ENCODE results near the gene TGFB2.

TGFB2 gene

GRCh38 chr1:218475699-218476098 is 130.6 kb downstream of the TGFB2 start:
- CTCF ChIA-PET: interaction anchor here (1.5 kb wide), 1 partner anchor 40 kb away, joined by 3 read pairs; no protein-coding TSS in a partner anchor
- POLR2A ChIA-PET: no interaction called here
- no peak for DNase-seq (ENCODE audit: extremely low spot score)
- TF ChIP-seq CTCF (IDR thresholded peaks at IDR 0.05; ENCODE audit: control extremely low read depth, extremely low read depth, low read depth, missing control alignments): no peak

DNA sequence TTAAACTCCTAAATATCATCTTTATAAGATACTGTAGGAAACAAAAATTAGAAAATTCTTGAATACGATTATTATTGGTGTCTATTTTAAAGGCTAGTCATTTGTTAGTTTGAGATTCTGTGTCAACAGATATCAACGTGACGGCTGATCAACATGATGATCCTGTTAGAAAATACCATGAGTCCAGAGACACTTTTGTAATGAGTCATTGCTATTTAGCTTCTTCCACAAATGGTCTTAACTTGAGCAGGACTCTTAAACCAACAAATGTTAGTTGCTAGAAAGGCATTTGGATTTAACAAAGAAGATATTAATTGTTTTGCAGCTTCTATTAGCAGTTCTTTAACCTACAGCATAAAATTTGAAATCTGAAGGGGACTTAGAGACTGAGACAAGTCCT is 131.2 kb downstream of the TGFB2 start:
- TF ChIP-seq CTCF (IDR thresholded peaks at IDR 0.05; ENCODE audit: control extremely low read depth, extremely low read depth, low read depth, missing control alignments): no peak
- DNase-seq (ENCODE audit: extremely low spot score): no peak

DNA sequence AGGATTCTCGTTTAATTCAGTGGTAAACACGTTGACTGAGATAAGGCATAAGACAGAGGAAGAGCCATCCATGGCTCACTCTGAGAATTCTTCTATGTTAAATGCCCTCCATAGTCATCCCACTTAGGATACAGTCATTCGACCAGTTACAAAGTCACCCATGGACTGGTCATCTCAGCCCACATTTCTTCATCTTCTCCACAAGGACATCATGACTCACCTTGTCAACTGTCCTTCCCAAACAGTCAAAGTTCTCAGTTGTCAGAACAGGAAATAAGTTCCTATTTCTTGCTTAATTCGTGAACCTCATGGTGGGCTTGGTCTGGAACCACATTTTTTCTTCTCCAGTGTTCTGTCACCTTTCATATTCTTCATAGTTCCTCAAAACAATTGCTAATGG is 133.2 kb downstream of the TGFB2 start:
- DNase-seq (ENCODE audit: extremely low spot score): no peak
- TF ChIP-seq CTCF (IDR thresholded peaks at IDR 0.05; ENCODE audit: control extremely low read depth, extremely low read depth, low read depth, missing control alignments): no peak
- POLR2A ChIA-PET: no interaction called here

More for the DNA sequence above, 131.2 kb downstream of the TGFB2 start:
- ChIA-PET POLR2A (no interaction called here), CTCF (no interaction called here)

DNA sequence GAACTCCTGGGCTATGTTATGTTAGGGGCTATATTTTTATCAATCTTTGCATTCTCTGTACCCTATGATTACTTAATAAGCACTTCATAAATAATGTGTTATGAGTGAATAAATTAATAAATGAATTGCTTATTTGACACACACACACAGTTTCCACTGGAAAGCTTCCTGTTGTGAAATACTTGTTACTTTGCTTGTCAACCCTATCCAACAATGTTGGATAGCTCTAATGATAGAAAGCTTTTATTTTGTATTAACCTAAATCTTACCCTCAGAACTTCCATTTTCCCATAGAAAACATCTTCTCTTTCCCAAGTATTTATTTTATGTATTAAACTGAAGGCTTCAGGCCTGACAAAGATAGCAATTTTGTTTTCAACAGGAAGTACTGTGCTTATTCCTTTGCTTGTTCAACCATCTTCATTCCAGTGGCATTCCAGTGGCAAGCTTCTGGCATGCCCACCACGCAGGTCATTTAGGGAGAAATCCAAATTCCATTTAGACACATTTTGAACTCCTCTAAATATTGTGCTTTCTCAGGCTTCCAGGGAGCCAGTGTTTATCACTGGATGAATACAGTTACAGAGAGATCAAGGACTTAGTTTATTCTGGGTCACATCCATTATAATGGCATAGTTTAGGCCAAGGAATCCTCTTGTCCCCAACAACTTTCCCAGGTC is 134.4 kb downstream of the TGFB2 start:
- POLR2A ChIA-PET: no interaction called here
- CTCF ChIA-PET: interaction anchor here (0.7 to 1.6 kb wide), 5 partner anchors 9 to 57 kb away, joined by 3 to 7 read pairs (median 5); no protein-coding TSS in a partner anchor
- DNase-seq (ENCODE audit: extremely low spot score): no peak
- no peak for TF ChIP-seq CTCF (IDR thresholded peaks at IDR 0.05; ENCODE audit: control extremely low read depth, extremely low read depth, low read depth, missing control alignments)

More for the DNA sequence above, 133.2 kb downstream of the TGFB2 start:
- CTCF ChIA-PET: interaction anchor here (1.3 kb wide), 1 partner anchor 9 kb away, joined by 3 read pairs; no protein-coding TSS in a partner anchor

- POLR2A ChIA-PET: no interaction called here
- DNase-seq (ENCODE audit: extremely low spot score): no peak
- CTCF ChIA-PET: interaction anchor here (1.3 to 1.6 kb wide), 3 partner anchors 10 to 26 kb away, joined by 3 to 7 read pairs (median 3); no protein-coding TSS in a partner anchor
- no peak for TF ChIP-seq CTCF (IDR thresholded peaks at IDR 0.05; ENCODE audit: control extremely low read depth, extremely low read depth, low read depth, missing control alignments)
Measured at GRCh38 chr1:218480137-218480536, 135.0 kb downstream of the TGFB2 start.

GRCh38 chr1:218480588-218481099 is 135.5 kb downstream of the TGFB2 start:
- TF ChIP-seq CTCF (IDR thresholded peaks at IDR 0.05; ENCODE audit: control extremely low read depth, extremely low read depth, low read depth, missing control alignments): no peak
- ChIA-PET CTCF (interaction anchor here (1.3 kb wide), 2 partner anchors 10 to 27 kb away, joined by 3 read pairs; no protein-coding TSS in a partner anchor), POLR2A (no interaction called here)
- no peak for DNase-seq (ENCODE audit: extremely low spot score)

All from GM10248 (cell line).